ENCODE measurements around the gene CACNA2D3.

DNA sequence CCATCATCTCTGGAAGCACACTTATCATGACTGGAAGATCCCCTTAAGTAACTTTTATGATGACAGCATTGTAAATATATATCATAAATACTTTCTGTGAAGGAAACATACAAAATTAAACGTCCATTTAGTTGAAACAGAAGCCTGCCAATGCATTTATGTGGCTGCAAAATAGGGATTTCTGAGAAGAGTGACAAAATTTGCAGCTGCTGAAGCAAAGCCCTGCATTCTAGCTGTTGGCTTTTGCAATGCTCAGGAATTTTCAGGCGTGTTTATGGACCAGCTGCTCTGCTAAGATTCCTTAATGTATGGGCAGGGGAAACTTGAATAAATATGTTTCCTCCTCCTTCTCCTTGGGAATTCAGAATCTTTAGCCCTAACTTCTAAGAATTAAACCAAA, 137.3 kb downstream of the CACNA2D3 start:
- TF ChIP-seq POLR2A (IDR thresholded peaks at IDR 0.05): no peak
- TF ChIP-seq, protein P1, sequence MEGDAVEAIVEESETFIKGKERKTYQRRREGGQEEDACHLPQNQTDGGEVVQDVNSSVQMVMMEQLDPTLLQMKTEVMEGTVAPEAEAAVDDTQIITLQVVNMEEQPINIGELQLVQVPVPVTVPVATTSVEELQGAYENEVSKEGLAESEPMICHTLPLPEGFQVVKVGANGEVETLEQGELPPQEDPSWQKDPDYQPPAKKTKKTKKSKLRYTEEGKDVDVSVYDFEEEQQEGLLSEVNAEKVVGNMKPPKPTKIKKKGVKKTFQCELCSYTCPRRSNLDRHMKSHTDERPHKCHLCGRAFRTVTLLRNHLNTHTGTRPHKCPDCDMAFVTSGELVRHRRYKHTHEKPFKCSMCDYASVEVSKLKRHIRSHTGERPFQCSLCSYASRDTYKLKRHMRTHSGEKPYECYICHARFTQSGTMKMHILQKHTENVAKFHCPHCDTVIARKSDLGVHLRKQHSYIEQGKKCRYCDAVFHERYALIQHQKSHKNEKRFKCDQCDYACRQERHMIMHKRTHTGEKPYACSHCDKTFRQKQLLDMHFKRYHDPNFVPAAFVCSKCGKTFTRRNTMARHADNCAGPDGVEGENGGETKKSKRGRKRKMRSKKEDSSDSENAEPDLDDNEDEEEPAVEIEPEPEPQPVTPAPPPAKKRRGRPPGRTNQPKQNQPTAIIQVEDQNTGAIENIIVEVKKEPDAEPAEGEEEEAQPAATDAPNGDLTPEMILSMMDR (IDR thresholded peaks at IDR 0.05): no peak
- TF ChIP-seq POLR2AphosphoS5 (IDR thresholded peaks at IDR 0.05; ENCODE audit: insufficient read depth in 1 of 2, low read depth in 1 of 2): no peak
